Neural cell (in vitro differentiated cells): ENCODE results near the gene PKP3. TPM values are rescaled to one million over a fixed set of nuclear protein-coding genes. Genes with fewer than 3 reads are reported as not detected.

ENCODE experiments used
- H2AFZ ChIP-seq: fragments of 200-600, 300-800 bp; sonication (generic), shearing (Covaris generic); 2 replicates; pipeline ENCODE4 v1.6.0; 2014; ENCODE audit warnings: low read depth, mild to moderate bottlenecking, antibody characterized with exemption, low read length, moderate library complexity
- H3F3A ChIP-seq: fragments of 200-600 bp; shearing (Covaris generic); 2 replicates; pipeline ENCODE4 v1.6.1; 2016; ENCODE audit warnings: mild to moderate bottlenecking, moderate library complexity, mixed read lengths, antibody characterized with exemption, low read length; ENCODE audit not compliant: insufficient read depth, poor library complexity, severe bottlenecking
- H3K27ac ChIP-seq: fragments of 200-600, 300-800 bp; sonication (generic), shearing (Covaris generic); 2 replicates; pipeline ENCODE4 v1.5.1; 2014; ENCODE audit warnings: mild to moderate bottlenecking, low read length, moderate library complexity
- H3K27me3 ChIP-seq: fragments of 300-800, 200-600 bp; sonication (generic), shearing (Covaris generic); 2 replicates; pipeline ENCODE4 v1.6.0; 2014; ENCODE audit warnings: mild to moderate bottlenecking, low read depth, low read length, moderate library complexity; ENCODE audit not compliant: insufficient read depth
- H3K36me3 ChIP-seq: fragments of 300-800, 200-600 bp; sonication (generic), shearing (Covaris generic); 2 replicates; pipeline ENCODE4 v1.5.1; 2014; ENCODE audit warnings: mild to moderate bottlenecking, antibody characterized with exemption, low read length, moderate library complexity; ENCODE audit not compliant: insufficient read depth
- H3K4me2 ChIP-seq: fragments of 300-800, 200-600 bp; sonication (generic), shearing (Covaris generic); 2 replicates; pipeline ENCODE4 v1.6.0; 2014; ENCODE audit warnings: mild to moderate bottlenecking, low read length
- H3K4me3 ChIP-seq: fragments of 300-800, 200-600 bp; sonication (generic), shearing (Covaris generic); 2 replicates; pipeline ENCODE4 v1.5.1; 2014; ENCODE audit warnings: mild to moderate bottlenecking, low read length, moderate library complexity
- H3K79me2 ChIP-seq: fragments of 200-600 bp; shearing (Covaris generic); replicated peaks from 2 replicates; pipeline ENCODE4 v1.6.0; 2014; ENCODE audit warnings: mild to moderate bottlenecking, low read length, moderate library complexity; ENCODE audit not compliant: insufficient read depth
- H3K9ac ChIP-seq: fragments of 300-800, 200-600 bp; sonication (generic), shearing (Covaris generic); 2 replicates; pipeline ENCODE4 v1.6.1; 2016; ENCODE audit warnings: mild to moderate bottlenecking, low read length, mixed read lengths
- H3K9me2 ChIP-seq: fragments of 200-600 bp; shearing (Covaris generic); 2 replicates; pipeline ENCODE4 v1.6.1; 2016; ENCODE audit warnings: mild to moderate bottlenecking, low read length, mixed read lengths; ENCODE audit not compliant: insufficient read depth
- H3K9me3 ChIP-seq: fragments of 200-600, 300-800 bp; sonication (generic), shearing (Covaris generic); 2 replicates; pipeline ENCODE4 v1.6.1; 2016; ENCODE audit warnings: mild to moderate bottlenecking, mixed run types, low read length, moderate library complexity, mixed read lengths
- H4K20me1 ChIP-seq: fragments of 200-600 bp; shearing (Covaris generic); 2 replicates; pipeline ENCODE4 v1.6.1; 2016; ENCODE audit warnings: mild to moderate bottlenecking, mixed run types; ENCODE audit not compliant: insufficient read depth
- EP300 ChIP-seq: fragments of 450-650 bp; conservative IDR thresholded peaks from 2 replicates; pipeline ENCODE4 v1.6.1; 2014; ENCODE audit warnings: antibody characterized with exemption, mild to moderate bottlenecking, moderate library complexity; ENCODE audit not compliant: poor library complexity, severe bottlenecking
- EZH2 ChIP-seq: fragments of 200-600, 300-800 bp; shearing (Covaris generic), sonication (generic); IDR thresholded peaks from 2 replicates; pipeline ENCODE4 v1.6.1; 2014; ENCODE audit warnings: antibody characterized with exemption, low read length, borderline replicate concordance, mild to moderate bottlenecking; ENCODE audit not compliant: insufficient read depth, poor library complexity, severe bottlenecking
- MXI1 ChIP-seq: fragments of 450-650 bp; conservative IDR thresholded peaks from 2 replicates; pipeline ENCODE4 v1.6.1; 2014; ENCODE audit warnings: antibody characterized with exemption, mild to moderate bottlenecking; ENCODE audit not compliant: poor library complexity, severe bottlenecking
- POLR2AphosphoS5 ChIP-seq: IDR thresholded peaks from 2 replicates; pipeline ENCODE4 v1.6.1; 2012
- RAD21 ChIP-seq: fragments of 450-650 bp; conservative IDR thresholded peaks from 2 replicates; pipeline ENCODE4 v1.6.1; 2014; ENCODE audit warnings: antibody characterized with exemption, mild to moderate bottlenecking, moderate library complexity
- SMC3 ChIP-seq: fragments of 450-650 bp; conservative IDR thresholded peaks from 2 replicates; pipeline ENCODE4 v1.6.1; 2014; ENCODE audit warnings: antibody characterized with exemption, mild to moderate bottlenecking, moderate library complexity; ENCODE audit not compliant: poor library complexity
- TAF1 ChIP-seq: IDR thresholded peaks from 2 replicates; pipeline ENCODE4 v1.6.1; 2012; ENCODE audit warnings: low read depth
- polyA plus RNA-seq: library from polyadenylated mRNA; depleted of rRNA; stranded (reverse); fragments of >200 nt; gene quantifications from 2 replicates; pipeline ENCODE4 v1.2.3, GENCODE V29; 2014
- TF ChIP-seq, protein P1 (sequence below): fragments of 450-650 bp; IDR thresholded peaks from 2 replicates; pipeline ENCODE4 v1.5.1; 2014; ENCODE audit warnings: antibody characterized with exemption, mild to moderate bottlenecking, moderate library complexity; ENCODE audit not compliant: poor library complexity, severe bottlenecking
- TF ChIP-seq, protein P2 (sequence below): IDR thresholded peaks from 2 replicates; pipeline ENCODE4 v1.6.1; 2012; ENCODE audit warnings: borderline replicate concordance

The PKP3 gene
- polyA plus RNA-seq, 1 donor from 2014 or later = not detected

GRCh38 chr11:404551-405264 lies 10.7 kb downstream of the PKP3 start:
- H3K79me2 ChIP-seq = no peaks in the 10 kb centered on the region
- no peak overlapping the region for H3K27ac ChIP-seq

GRCh38 chr11:405323-405953 lies 11.4 kb downstream of the PKP3 start:
- Histone ChIP-seq H3K4me3 (no peak overlapping the region), H3K4me2 (no peak overlapping the region), H2AFZ (no peak overlapping the region), H3K27me3 (no peaks in the 10 kb centered on the region), H3K9me2 (no peaks in the 10 kb centered on the region), H3K79me2 (no peaks in the 10 kb centered on the region), H3F3A (no peaks in the 10 kb centered on the region), H3K36me3 (no peaks in the 10 kb centered on the region), H3K9me3 (no peaks in the 10 kb centered on the region), H3K9ac (no peak overlapping the region), H3K27ac (no peak overlapping the region), H4K20me1 (no peaks in the 10 kb centered on the region)
- TF ChIP-seq EP300 = no peak
- TF ChIP-seq EZH2 = no peak
- TF ChIP-seq MXI1 = no peak
- TF ChIP-seq, protein P1, sequence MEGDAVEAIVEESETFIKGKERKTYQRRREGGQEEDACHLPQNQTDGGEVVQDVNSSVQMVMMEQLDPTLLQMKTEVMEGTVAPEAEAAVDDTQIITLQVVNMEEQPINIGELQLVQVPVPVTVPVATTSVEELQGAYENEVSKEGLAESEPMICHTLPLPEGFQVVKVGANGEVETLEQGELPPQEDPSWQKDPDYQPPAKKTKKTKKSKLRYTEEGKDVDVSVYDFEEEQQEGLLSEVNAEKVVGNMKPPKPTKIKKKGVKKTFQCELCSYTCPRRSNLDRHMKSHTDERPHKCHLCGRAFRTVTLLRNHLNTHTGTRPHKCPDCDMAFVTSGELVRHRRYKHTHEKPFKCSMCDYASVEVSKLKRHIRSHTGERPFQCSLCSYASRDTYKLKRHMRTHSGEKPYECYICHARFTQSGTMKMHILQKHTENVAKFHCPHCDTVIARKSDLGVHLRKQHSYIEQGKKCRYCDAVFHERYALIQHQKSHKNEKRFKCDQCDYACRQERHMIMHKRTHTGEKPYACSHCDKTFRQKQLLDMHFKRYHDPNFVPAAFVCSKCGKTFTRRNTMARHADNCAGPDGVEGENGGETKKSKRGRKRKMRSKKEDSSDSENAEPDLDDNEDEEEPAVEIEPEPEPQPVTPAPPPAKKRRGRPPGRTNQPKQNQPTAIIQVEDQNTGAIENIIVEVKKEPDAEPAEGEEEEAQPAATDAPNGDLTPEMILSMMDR = no peak
- TF ChIP-seq, protein P2, sequence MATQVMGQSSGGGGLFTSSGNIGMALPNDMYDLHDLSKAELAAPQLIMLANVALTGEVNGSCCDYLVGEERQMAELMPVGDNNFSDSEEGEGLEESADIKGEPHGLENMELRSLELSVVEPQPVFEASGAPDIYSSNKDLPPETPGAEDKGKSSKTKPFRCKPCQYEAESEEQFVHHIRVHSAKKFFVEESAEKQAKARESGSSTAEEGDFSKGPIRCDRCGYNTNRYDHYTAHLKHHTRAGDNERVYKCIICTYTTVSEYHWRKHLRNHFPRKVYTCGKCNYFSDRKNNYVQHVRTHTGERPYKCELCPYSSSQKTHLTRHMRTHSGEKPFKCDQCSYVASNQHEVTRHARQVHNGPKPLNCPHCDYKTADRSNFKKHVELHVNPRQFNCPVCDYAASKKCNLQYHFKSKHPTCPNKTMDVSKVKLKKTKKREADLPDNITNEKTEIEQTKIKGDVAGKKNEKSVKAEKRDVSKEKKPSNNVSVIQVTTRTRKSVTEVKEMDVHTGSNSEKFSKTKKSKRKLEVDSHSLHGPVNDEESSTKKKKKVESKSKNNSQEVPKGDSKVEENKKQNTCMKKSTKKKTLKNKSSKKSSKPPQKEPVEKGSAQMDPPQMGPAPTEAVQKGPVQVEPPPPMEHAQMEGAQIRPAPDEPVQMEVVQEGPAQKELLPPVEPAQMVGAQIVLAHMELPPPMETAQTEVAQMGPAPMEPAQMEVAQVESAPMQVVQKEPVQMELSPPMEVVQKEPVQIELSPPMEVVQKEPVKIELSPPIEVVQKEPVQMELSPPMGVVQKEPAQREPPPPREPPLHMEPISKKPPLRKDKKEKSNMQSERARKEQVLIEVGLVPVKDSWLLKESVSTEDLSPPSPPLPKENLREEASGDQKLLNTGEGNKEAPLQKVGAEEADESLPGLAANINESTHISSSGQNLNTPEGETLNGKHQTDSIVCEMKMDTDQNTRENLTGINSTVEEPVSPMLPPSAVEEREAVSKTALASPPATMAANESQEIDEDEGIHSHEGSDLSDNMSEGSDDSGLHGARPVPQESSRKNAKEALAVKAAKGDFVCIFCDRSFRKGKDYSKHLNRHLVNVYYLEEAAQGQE = no peak
- no peak for TF ChIP-seq RAD21
- no peak for TF ChIP-seq SMC3
- TF ChIP-seq POLR2AphosphoS5 = no peak

More at GRCh38 chr11:404551-405264, 10.7 kb downstream of the PKP3 start:
- no peaks in the 10 kb centered on the region for H3K9me2 ChIP-seq
- H3K4me2 ChIP-seq = no peak overlapping the region
- no peak overlapping the region for H3K4me3 ChIP-seq
- H3K36me3 ChIP-seq = no peaks in the 10 kb centered on the region
- no peak overlapping the region for H2AFZ ChIP-seq
- no peaks in the 10 kb centered on the region for H3K27me3 ChIP-seq
- no peaks in the 10 kb centered on the region for H3K9me3 ChIP-seq
- no peaks in the 10 kb centered on the region for H4K20me1 ChIP-seq
- H3F3A ChIP-seq = no peaks in the 10 kb centered on the region
- no peak for TF ChIP-seq EZH2
- TF ChIP-seq TAF1 = no peak
- no peak for TF ChIP-seq MXI1
- TF ChIP-seq, protein P2 = no peak
- no peak for TF ChIP-seq POLR2AphosphoS5
- TF ChIP-seq SMC3 = no peak
- TF ChIP-seq, protein P1 = no peak
- no peak for TF ChIP-seq RAD21
- TF ChIP-seq EP300 = no peak
- no peak overlapping the region for H3K9ac ChIP-seq
